Measurements from ENCODE around the gene HIPK3.

- TF ChIP-seq TAF1 (IDR thresholded peaks at IDR 0.05; ENCODE audit: borderline replicate concordance, low read depth, low read length) (no peak), POLR2AphosphoS5 (IDR thresholded peaks at IDR 0.05; ENCODE audit: low read depth, low read length) (no peak), POLR2A (IDR thresholded peaks at IDR 0.05; ENCODE audit: low read depth, low read length) (no peak)
These were observed 50.8 kb downstream of the HIPK3 start for GRCh38 chr11:33307984-33308383.

All from GM12892 (cell line).